CD4-positive, alpha-beta T cell treated with Interleukin-10 for 1 hour (primary cell): ENCODE results near the gene SYNGR3.
"Not testable (repeated sequence)": the region's sequence is repeated elsewhere in the genome, so short reads cannot be mapped to it uniquely, and the experiment has no call there.

Experiments used
- DNase-seq: peaks from one replicate; pipeline ENCODE4 v3.0.0-alpha.2; 2020

Gene SYNGR3

GRCh38 chr16:2032285-2033056 lies 42.7 kb downstream of the SYNGR3 start:
- DNase-seq: no peak

- no peak for DNase-seq
Observed at GRCh38 chr16:2033057-2033908, 43.5 kb downstream of the SYNGR3 start.

GRCh38 chr16:2033909-2034695 lies 44.3 kb downstream of the SYNGR3 start:
- DNase-seq: not testable (repeated sequence)

- no peak for DNase-seq
Observed at GRCh38 chr16:2034696-2035430, 45.1 kb downstream of the SYNGR3 start.

GRCh38 chr16:2035431-2036199 lies 45.8 kb downstream of the SYNGR3 start:
- DNase-seq: no peak

- DNase-seq: no peak
Observed at GRCh38 chr16:2036200-2036966, 46.6 kb downstream of the SYNGR3 start.

GRCh38 chr16:2037115-2037514 lies 47.3 kb downstream of the SYNGR3 start:
- DNase-seq: no peak

- DNase-seq: no peak
Observed at GRCh38 chr16:2037647-2038381, 48.0 kb downstream of the SYNGR3 start.

- no peak for DNase-seq
Observed at GRCh38 chr16:2038382-2039231, 48.8 kb downstream of the SYNGR3 start.

- no peak for DNase-seq
Observed at GRCh38 chr16:2039274-2040031, 49.7 kb downstream of the SYNGR3 start.

GRCh38 chr16:2040041-2040786 lies 50.4 kb downstream of the SYNGR3 start:
- DNase-seq: no peak

GRCh38 chr16:2040787-2041522 lies 51.2 kb downstream of the SYNGR3 start:
- DNase-seq: no peak

- no peak for DNase-seq
Observed at GRCh38 chr16:2042171-2042985, 52.6 kb downstream of the SYNGR3 start.

- no peak for DNase-seq
Observed at GRCh38 chr16:2042986-2043666, 53.4 kb downstream of the SYNGR3 start.
